SJSA1 (cell line): ENCODE results near the gene UGT1A8. TPM values are rescaled to one million over a fixed set of nuclear protein-coding genes. Genes with fewer than 3 reads are reported as not detected.
"Not testable (repeated sequence)": the region's sequence is repeated elsewhere in the genome, so short reads cannot be mapped to it uniquely, and the experiment has no call there.

Experiments used
- DNase-seq, 2 experiments: peaks; one replicate each; pipeline ENCODE4 v3.0.0-alpha.2; 2015 to 2020; ENCODE audit warnings: low spot score in 2 of 2, low read depth in 1 of 2
- H3K27ac ChIP-seq: fragments of 250-450 bp; sonication (Bioruptor Pico); 2 replicates; pipeline ENCODE4 v1.5.1; 2020; ENCODE audit warnings: mild to moderate bottlenecking, moderate library complexity
- H3K27me3 ChIP-seq: fragments of 250-450 bp; sonication (Bioruptor Pico); replicated peaks from 2 replicates; pipeline ENCODE4 v1.5.1; 2020; ENCODE audit warnings: mild to moderate bottlenecking, moderate library complexity
- H3K36me3 ChIP-seq: fragments of 250-450 bp; sonication (Bioruptor Pico); 2 replicates; pipeline ENCODE4 v1.5.1; 2020; ENCODE audit warnings: mild to moderate bottlenecking
- H3K4me1 ChIP-seq: fragments of 250-450 bp; sonication (Bioruptor Pico); replicated peaks from 2 replicates; pipeline ENCODE4 v1.6.1; 2021; ENCODE audit warnings: mild to moderate bottlenecking
- H3K4me3 ChIP-seq: fragments of 250-450 bp; sonication (Bioruptor Pico); 2 replicates; pipeline ENCODE4 v1.5.1; 2020; ENCODE audit warnings: mild to moderate bottlenecking
- H3K9me3 ChIP-seq: fragments of 250-450 bp; sonication (Bioruptor Pico); replicated peaks from 2 replicates; pipeline ENCODE4 v1.5.1; 2020; ENCODE audit warnings: mild to moderate bottlenecking
- total RNA-seq: library from RNA; depleted of rRNA; stranded (reverse); fragments of >200 nt; shearing (Covaris generic); gene quantifications from 2 replicates; pipeline ENCODE4 v1.2.3, GENCODE V29; 2014; rRNA removed

The UGT1A8 gene
- total RNA-seq: not detected in 2 replicates

GRCh38 chr2:233617476-233617875 is at the start of gene UGT1A8:
Gene UGT1A8 (plus strand): TSS chr2:233617633. CDS start chr2:233617708, 75 bp downstream.
- H3K4me1 ChIP-seq, H3K27me3 ChIP-seq, H3K36me3 ChIP-seq, H3K4me3 ChIP-seq, H3K27ac ChIP-seq, DNase-seq, H3K9me3 ChIP-seq: not testable (repeated sequence)

GRCh38 chr2:233571001-233571400 is 46.4 kb upstream of the UGT1A8 start:
- Histone ChIP-seq H3K36me3 (peaks cover 4% of the 10 kb centered on the region; the same call in 1 of the 2 replicates), H3K4me1 (no peaks in the 10 kb centered on the region), H3K4me3 (no peak overlapping the region), H3K27me3 (no peaks in the 10 kb centered on the region), H3K9me3 (no peaks in the 10 kb centered on the region), H3K27ac (no peak overlapping the region)
- no peak for DNase-seq

GRCh38 chr2:233571462-233571861 is 46.0 kb upstream of the UGT1A8 start:
- Histone ChIP-seq H3K27ac (no peak overlapping the region), H3K4me3 (no peak overlapping the region), H3K9me3 (no peaks in the 10 kb centered on the region), H3K27me3 (no peaks in the 10 kb centered on the region), H3K36me3 (peaks cover under 1% of the 10 kb centered on the region; the same call in 1 of the 2 replicates), H3K4me1 (no peaks in the 10 kb centered on the region)
- DNase-seq: no peak

- no peak for DNase-seq
- Histone ChIP-seq H3K4me3 (no peak overlapping the region), H3K27me3 (no peaks in the 10 kb centered on the region), H3K36me3 (no peaks in the 10 kb centered on the region), H3K9me3 (no peaks in the 10 kb centered on the region), H3K27ac (no peak overlapping the region), H3K4me1 (no peaks in the 10 kb centered on the region)
Observed at GRCh38 chr2:233572468-233572867, 45.0 kb upstream of the UGT1A8 start.

- H3K4me1 ChIP-seq, H3K36me3 ChIP-seq, H3K4me3 ChIP-seq, DNase-seq, H3K27ac ChIP-seq, H3K9me3 ChIP-seq, H3K27me3 ChIP-seq: not testable (repeated sequence)
Observed at GRCh38 chr2:233577341-233577740, 40.1 kb upstream of the UGT1A8 start.

- not testable (repeated sequence) for H3K36me3 ChIP-seq, H3K27me3 ChIP-seq, H3K4me1 ChIP-seq, H3K9me3 ChIP-seq, DNase-seq, H3K27ac ChIP-seq, H3K4me3 ChIP-seq
Observed at GRCh38 chr2:233583217-233583965, 34.0 kb upstream of the UGT1A8 start.

- Histone ChIP-seq H3K27me3 (no peaks in the 10 kb centered on the region), H3K4me1 (no peaks in the 10 kb centered on the region), H3K4me3 (no peak overlapping the region), H3K36me3 (no peaks in the 10 kb centered on the region), H3K9me3 (no peaks in the 10 kb centered on the region; the same call in 1 of the 2 replicates), H3K27ac (no peak overlapping the region)
- DNase-seq: no peak
Observed at GRCh38 chr2:233584210-233584609, 33.2 kb upstream of the UGT1A8 start.

DNA sequence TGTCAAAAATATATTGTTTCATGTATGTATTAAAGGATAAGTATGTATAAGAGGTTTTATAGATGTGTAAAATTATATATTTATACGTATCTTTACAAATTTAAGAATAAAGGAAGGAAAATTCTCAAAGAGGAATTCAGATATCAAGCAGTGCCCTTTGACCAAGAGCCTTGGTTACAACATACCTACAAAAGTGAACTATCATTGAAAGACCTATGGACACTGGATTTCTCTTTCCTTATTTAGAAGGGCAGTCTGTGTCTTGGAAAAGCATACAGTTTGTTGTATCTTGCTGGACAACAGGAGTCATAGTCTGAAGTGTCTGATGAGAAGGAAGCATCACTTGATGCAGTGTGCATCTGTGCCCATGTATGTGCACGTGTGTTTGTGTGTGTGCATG is 29.0 kb upstream of the UGT1A8 start:
- Histone ChIP-seq H3K9me3 (no peaks in the 10 kb centered on the region; the same call in 1 of the 2 replicates), H3K36me3 (no peaks in the 10 kb centered on the region), H3K27ac (no peak overlapping the region), H3K27me3 (no peaks in the 10 kb centered on the region; the same call in 1 of the 2 replicates), H3K4me1 (no peaks in the 10 kb centered on the region), H3K4me3 (no peak overlapping the region)
- no peak for DNase-seq

DNA sequence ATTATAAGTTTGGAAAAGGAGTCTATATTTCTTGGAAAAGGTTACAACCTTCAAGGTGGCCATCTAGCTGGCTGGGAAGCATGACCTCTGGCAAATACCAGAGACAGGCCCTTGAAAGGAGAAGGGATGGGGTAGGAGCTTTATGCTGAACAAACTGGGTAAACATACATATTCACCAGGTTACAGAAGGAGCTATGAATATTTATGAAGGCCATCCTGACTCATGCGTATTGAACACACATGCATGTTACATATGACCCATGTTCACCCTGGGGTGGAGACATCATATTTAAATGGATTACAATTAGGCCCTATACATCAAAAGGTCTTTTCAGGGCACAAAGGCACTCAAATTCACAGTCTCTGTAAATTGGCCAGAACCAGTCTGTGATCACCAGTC is 24.7 kb upstream of the UGT1A8 start:
- not testable (repeated sequence) for DNase-seq, H3K4me3 ChIP-seq

GRCh38 chr2:233593201-233593600 is 24.2 kb upstream of the UGT1A8 start:
- no peak overlapping the region for H3K27ac ChIP-seq
- no peaks in the 10 kb centered on the region for H3K9me3 ChIP-seq
- DNase-seq: no peak
- no peaks in the 10 kb centered on the region for H3K36me3 ChIP-seq
- H3K27me3 ChIP-seq: no peaks in the 10 kb centered on the region; the same call in 1 of the 2 replicates
- H3K4me3 ChIP-seq: no peak overlapping the region
- no peaks in the 10 kb centered on the region for H3K4me1 ChIP-seq

More for the DNA sequence above, 24.7 kb upstream of the UGT1A8 start:
- H3K9me3 ChIP-seq, H3K27me3 ChIP-seq, H3K4me1 ChIP-seq, H3K27ac ChIP-seq, H3K36me3 ChIP-seq: not testable (repeated sequence)

DNA sequence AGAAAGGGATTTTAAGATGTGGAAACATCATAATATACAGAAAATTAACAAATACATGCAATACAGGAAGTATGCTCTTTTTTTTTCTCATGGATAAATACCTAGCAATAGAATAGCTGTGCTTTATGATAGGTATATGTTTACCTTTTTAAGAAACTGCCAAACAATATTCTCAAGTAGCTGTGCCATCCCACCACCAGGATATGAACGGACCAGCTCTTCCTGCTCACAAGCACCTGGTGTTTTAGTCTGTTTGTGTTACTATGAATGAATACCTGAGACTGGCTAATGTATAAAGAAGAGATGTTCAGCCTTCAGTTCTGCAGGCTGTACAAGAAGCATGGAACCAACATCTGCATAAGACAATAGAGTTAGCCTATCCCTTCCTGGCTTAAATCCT is 19.9 kb upstream of the UGT1A8 start:
- H3K27ac ChIP-seq: no peak overlapping the region
- H3K4me1 ChIP-seq: no peaks in the 10 kb centered on the region
- no peaks in the 10 kb centered on the region for H3K9me3 ChIP-seq
- H3K36me3 ChIP-seq: no peaks in the 10 kb centered on the region
- no peaks in the 10 kb centered on the region for H3K27me3 ChIP-seq
- no peak for DNase-seq
- no peak overlapping the region for H3K4me3 ChIP-seq

DNA sequence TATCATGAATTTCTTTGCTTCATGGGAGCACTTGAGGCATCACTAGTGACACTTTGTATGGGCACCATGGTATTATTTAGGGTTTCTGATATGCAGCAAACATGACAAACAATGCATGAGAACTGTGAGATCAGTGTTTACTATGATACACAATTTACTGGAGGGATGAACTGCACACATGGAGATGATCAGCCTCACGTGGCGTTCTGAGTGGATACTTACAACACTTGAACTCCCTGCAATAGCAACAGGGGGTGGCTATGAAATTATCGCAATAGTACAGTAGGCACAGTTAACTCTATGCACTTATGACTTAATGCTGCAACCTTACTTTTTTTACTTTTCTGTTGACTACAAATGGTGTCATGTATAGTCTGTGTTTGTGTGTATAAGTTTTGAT is 18.5 kb upstream of the UGT1A8 start:
- Histone ChIP-seq H3K27me3 (no peaks in the 10 kb centered on the region), H3K36me3 (no peaks in the 10 kb centered on the region), H3K4me3 (no peak overlapping the region), H3K27ac (no peak overlapping the region), H3K4me1 (no peaks in the 10 kb centered on the region), H3K9me3 (no peaks in the 10 kb centered on the region)
- no peak for DNase-seq

DNA sequence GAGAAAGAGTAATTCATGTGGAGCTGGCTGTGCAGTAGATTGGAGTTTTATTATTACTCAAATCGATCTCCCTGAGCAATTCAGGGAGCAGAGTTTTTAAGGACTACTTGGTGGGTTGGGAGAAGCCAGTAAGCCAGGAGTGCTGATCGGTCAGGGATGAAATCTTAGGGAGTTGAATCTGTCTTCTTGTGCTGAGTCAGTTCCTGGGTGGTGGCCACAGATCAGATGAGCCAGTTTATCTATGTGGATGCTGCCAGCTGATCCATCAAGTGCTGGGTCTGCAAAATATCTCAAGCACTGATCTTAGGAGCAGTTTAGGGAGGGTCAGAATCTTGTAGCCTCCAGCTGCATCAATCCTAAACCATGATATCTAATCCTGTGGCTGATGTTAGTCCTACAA is 17.0 kb upstream of the UGT1A8 start:
- Histone ChIP-seq H3K4me3 (no peak overlapping the region), H3K27ac (no peak overlapping the region), H3K36me3 (no peaks in the 10 kb centered on the region), H3K4me1 (no peaks in the 10 kb centered on the region), H3K27me3 (no peaks in the 10 kb centered on the region), H3K9me3 (no peaks in the 10 kb centered on the region)
- no peak for DNase-seq

GRCh38 chr2:233602076-233602475 is 15.4 kb upstream of the UGT1A8 start:
- Histone ChIP-seq H3K27ac (no peak overlapping the region), H3K4me3 (no peak overlapping the region), H3K4me1 (no peaks in the 10 kb centered on the region), H3K9me3 (no peaks in the 10 kb centered on the region), H3K27me3 (no peaks in the 10 kb centered on the region), H3K36me3 (no peaks in the 10 kb centered on the region)
- no peak for DNase-seq

DNA sequence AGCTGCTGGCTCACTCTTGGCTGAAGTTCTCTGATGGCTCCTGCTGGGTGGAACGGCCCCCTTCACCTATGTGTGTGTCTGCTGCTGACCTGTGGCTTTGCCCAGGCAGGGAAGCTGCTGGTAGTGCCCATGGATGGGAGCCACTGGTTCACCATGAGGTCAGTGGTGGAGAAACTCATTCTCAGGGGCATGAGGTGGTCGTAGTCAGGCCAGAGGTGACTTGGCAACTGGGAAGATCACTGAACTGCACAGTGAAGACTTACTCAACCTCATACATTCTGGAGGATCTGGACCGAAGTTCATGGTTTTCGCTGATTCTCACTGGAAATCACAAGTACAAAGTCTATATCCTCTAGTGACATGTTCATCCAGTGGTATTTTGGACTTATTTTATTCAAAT is 13.9 kb upstream of the UGT1A8 start:
- H3K27ac ChIP-seq: no peak overlapping the region
- no peaks in the 10 kb centered on the region for H3K4me1 ChIP-seq
- no peaks in the 10 kb centered on the region for H3K9me3 ChIP-seq
- no peak overlapping the region for H3K4me3 ChIP-seq
- no peaks in the 10 kb centered on the region for H3K36me3 ChIP-seq
- DNase-seq: no peak
- no peaks in the 10 kb centered on the region for H3K27me3 ChIP-seq
